ENCODE results near the gene CASKIN2.

DNA sequence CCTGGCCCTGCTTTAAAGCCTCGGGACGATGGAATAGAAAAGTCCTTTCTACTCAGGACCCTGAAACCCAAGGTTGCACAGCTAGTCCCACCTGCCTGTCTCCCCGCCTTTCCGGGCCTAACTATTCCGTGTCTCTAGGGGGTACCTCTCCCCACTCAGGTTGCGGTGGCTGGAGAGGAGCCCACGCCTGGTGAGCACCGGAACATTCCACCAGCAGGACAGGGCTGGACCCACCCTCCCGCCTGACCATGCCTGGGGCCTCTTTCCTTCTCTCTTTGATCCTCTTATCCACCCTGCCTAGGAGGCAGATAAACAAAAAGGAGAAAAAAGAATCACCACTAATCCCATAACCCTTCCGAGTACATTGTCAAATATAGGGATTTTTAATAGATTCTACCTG, 21.0 kb upstream of the CASKIN2 start:
- TF ChIP-seq, protein P1, sequence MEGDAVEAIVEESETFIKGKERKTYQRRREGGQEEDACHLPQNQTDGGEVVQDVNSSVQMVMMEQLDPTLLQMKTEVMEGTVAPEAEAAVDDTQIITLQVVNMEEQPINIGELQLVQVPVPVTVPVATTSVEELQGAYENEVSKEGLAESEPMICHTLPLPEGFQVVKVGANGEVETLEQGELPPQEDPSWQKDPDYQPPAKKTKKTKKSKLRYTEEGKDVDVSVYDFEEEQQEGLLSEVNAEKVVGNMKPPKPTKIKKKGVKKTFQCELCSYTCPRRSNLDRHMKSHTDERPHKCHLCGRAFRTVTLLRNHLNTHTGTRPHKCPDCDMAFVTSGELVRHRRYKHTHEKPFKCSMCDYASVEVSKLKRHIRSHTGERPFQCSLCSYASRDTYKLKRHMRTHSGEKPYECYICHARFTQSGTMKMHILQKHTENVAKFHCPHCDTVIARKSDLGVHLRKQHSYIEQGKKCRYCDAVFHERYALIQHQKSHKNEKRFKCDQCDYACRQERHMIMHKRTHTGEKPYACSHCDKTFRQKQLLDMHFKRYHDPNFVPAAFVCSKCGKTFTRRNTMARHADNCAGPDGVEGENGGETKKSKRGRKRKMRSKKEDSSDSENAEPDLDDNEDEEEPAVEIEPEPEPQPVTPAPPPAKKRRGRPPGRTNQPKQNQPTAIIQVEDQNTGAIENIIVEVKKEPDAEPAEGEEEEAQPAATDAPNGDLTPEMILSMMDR (IDR thresholded peaks at IDR 0.05; ENCODE audit: low read length): no peak
- TF ChIP-seq EZH2 (optimal IDR thresholded peaks at IDR 0.05; ENCODE audit: low read depth, low read length): no peak
- no peak for TF ChIP-seq EZH2phosphoT487 (IDR thresholded peaks at IDR 0.05; ENCODE audit: low read length)

Data from MM.1S (cell line).